Skeletal muscle tissue (tissue), 4 donors: ENCODE data around the gene MRLN. TPM values are rescaled to one million over a fixed set of nuclear protein-coding genes. Genes with fewer than 3 reads are reported as not detected.
A peak's percentile ranks its signal among the peaks of the same experiment; 100 is the strongest.
"Not testable (repeated sequence)": the region's sequence is repeated elsewhere in the genome, so short reads cannot be mapped to it uniquely, and the experiment has no call there.

Experiments
- H3K27ac ChIP-seq: one replicate; pipeline ENCODE4 v1.7.0; 2013; ENCODE audit warnings: mild to moderate bottlenecking, low read depth, low read length, inconsistent platforms
- H3K27me3 ChIP-seq, 3 donors: one replicate each; pipeline ENCODE4 v1.7.0; 2013; ENCODE audit warnings: low read length in 3 of 3; ENCODE audit not compliant: control insufficient read depth in 3 of 3, insufficient read depth in 3 of 3
- H3K36me3 ChIP-seq, 3 donors: one replicate each; pipeline ENCODE4 v1.7.0; 2013; ENCODE audit warnings: low read length in 3 of 3; ENCODE audit not compliant: control insufficient read depth in 3 of 3, insufficient read depth in 3 of 3
- H3K4me1 ChIP-seq, 3 donors: one replicate each; pipeline ENCODE4 v1.7.0; 2013; ENCODE audit warnings: low read length in 3 of 3, mild to moderate bottlenecking in 3 of 3; ENCODE audit not compliant: control insufficient read depth in 3 of 3, insufficient read depth in 3 of 3
- H3K4me3 ChIP-seq, 3 donors: one replicate each; pipeline ENCODE4 v1.7.0; 2013; ENCODE audit warnings: low read length in 3 of 3
- H3K9ac ChIP-seq, 3 donors: one replicate each; pipeline ENCODE4 v1.7.0; 2013; ENCODE audit warnings: low read length in 3 of 3, mild to moderate bottlenecking in 3 of 3, moderate library complexity in 2 of 3, low read depth in 1 of 3
- H3K9me3 ChIP-seq, 3 donors: one replicate each; pipeline ENCODE4 v1.7.0; 2013; ENCODE audit warnings: low read length in 3 of 3; ENCODE audit not compliant: control insufficient read depth in 3 of 3
- total RNA-seq: library from RNA; depleted of rRNA; stranded (reverse); fragments of >200 nt; gene quantifications from one replicate; pipeline ENCODE4 v1.2.3, GENCODE V29; 2014
- donor health status: Osteomylitis.

The MRLN gene
- total RNA-seq, 1 donor from 2014 or later = 156 TPM

GRCh38 chr10:59733321-59734013, 19.8 kb downstream of the MRLN start:
- H3K27me3 ChIP-seq, H3K27ac ChIP-seq, H3K9ac ChIP-seq, H3K4me1 ChIP-seq, H3K36me3 ChIP-seq, H3K9me3 ChIP-seq, H3K4me3 ChIP-seq: not testable (repeated sequence)

- H3K27ac ChIP-seq, H3K9me3 ChIP-seq, H3K27me3 ChIP-seq, H3K4me1 ChIP-seq, H3K4me3 ChIP-seq, H3K9ac ChIP-seq, H3K36me3 ChIP-seq: not testable (repeated sequence)
These were observed 20.4 kb downstream of the MRLN start for GRCh38 chr10:59732849-59733248.

- H3K9me3 ChIP-seq, H3K27ac ChIP-seq, H3K36me3 ChIP-seq, H3K4me3 ChIP-seq, H3K27me3 ChIP-seq, H3K9ac ChIP-seq: not testable (repeated sequence)
- peaks cover 3 to 19% (median 9%) of the 10 kb centered on the region in 3 donors for H3K4me1 ChIP-seq
These were observed 24.1 kb downstream of the MRLN start for GRCh38 chr10:59729167-59729566.

GRCh38 chr10:59724098-59724938, 28.9 kb downstream of the MRLN start:
- peak overlapping the region in 1 of 3 donors; percentile 65 for H3K9ac ChIP-seq
- H3K4me3 ChIP-seq = peak overlapping the region in 1 of 3 donors; percentile 28
- no peaks in the 10 kb centered on the region for H3K27me3 ChIP-seq
- peak overlapping the region; percentile 94 for H3K27ac ChIP-seq
- peaks cover 9 to 26% (median 11%) of the 10 kb centered on the region in 3 donors for H3K4me1 ChIP-seq
- H3K36me3 ChIP-seq = no peaks in the 10 kb centered on the region
- no peaks in the 10 kb centered on the region for H3K9me3 ChIP-seq

GRCh38 chr10:59720377-59720776, 32.9 kb downstream of the MRLN start:
- Histone ChIP-seq H3K9ac (no peak overlapping the region), H3K4me1 (peaks cover 7 to 16% (median 11%) of the 10 kb centered on the region in 3 donors), H3K9me3 (no peaks in the 10 kb centered on the region), H3K4me3 (no peak overlapping the region), H3K36me3 (no peaks in the 10 kb centered on the region), H3K27ac (no peak overlapping the region), H3K27me3 (no peaks in the 10 kb centered on the region)

GRCh38 chr10:59719374-59719773, 33.9 kb downstream of the MRLN start:
- H3K36me3 ChIP-seq = no peaks in the 10 kb centered on the region
- peaks cover under 1 to 11% (median 7%) of the 10 kb centered on the region in 3 donors for H3K4me1 ChIP-seq
- H3K9me3 ChIP-seq = no peaks in the 10 kb centered on the region
- no peak overlapping the region for H3K4me3 ChIP-seq
- H3K27me3 ChIP-seq = no peaks in the 10 kb centered on the region
- no peak overlapping the region for H3K27ac ChIP-seq
- H3K9ac ChIP-seq = no peak overlapping the region

GRCh38 chr10:59718257-59718656, 35.0 kb downstream of the MRLN start:
- Histone ChIP-seq H3K4me1 (peaks cover 0 to 7% (median 3%) of the 10 kb centered on the region in 3 donors), H3K27me3 (no peaks in the 10 kb centered on the region), H3K9ac (no peak overlapping the region), H3K36me3 (no peaks in the 10 kb centered on the region), H3K27ac (no peak overlapping the region), H3K9me3 (no peaks in the 10 kb centered on the region), H3K4me3 (no peak overlapping the region)

- Histone ChIP-seq H3K9ac (no peak overlapping the region), H3K27ac (no peak overlapping the region)
These were observed 39.9 kb downstream of the MRLN start for GRCh38 chr10:59713196-59713821.

GRCh38 chr10:59711871-59712494, 41.3 kb downstream of the MRLN start:
- Histone ChIP-seq H3K27me3 (peaks cover 0 to 5% (median 3%) of the 10 kb centered on the region in 3 donors), H3K4me3 (no peak overlapping the region), H3K9me3 (no peaks in the 10 kb centered on the region), H3K27ac (no peak overlapping the region), H3K9ac (no peak overlapping the region), H3K4me1 (peaks cover 10 to 17% (median 12%) of the 10 kb centered on the region in 3 donors), H3K36me3 (no peaks in the 10 kb centered on the region)

More at GRCh38 chr10:59713196-59713821, 39.9 kb downstream of the MRLN start:
- no peaks in the 10 kb centered on the region for H3K9me3 ChIP-seq
- no peaks in the 10 kb centered on the region for H3K36me3 ChIP-seq
- no peak overlapping the region for H3K4me3 ChIP-seq
- H3K27me3 ChIP-seq = peaks cover 0 to 5% (median 3%) of the 10 kb centered on the region in 3 donors
- H3K4me1 ChIP-seq = peaks cover 10 to 17% (median 10%) of the 10 kb centered on the region in 3 donors
